ENCODE results near the gene PRSS50.

DNA sequence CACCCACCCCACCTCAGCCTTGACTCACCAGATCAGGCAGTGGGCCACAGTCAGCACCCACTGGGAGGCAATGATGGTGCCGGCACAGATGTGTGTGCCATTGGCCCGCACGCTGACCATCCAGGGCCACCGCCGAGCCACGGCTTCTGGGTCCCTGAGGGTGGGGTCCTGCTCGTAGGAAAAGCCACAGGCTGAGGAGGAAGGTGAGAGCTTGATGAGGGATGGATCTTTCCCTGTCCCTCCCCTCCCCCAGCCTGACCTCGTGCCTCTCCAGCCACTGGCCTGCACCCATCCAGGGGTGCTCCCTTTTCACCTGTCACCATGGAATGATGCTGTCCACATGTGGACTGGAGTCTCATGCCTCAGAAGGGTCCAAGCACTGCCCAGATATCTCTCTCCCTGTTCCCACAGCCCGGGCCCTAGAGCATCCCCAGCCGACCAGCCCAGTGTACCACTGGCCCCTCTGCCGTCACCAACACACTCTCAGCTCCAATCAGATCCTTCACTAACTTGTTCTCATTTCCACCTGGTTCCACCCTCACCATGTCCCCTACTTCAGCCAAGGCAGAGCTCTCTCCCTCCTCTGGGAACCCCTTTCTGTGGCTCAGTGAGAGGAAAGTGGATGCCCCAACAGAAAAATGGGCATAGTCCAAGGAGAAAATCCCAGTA, 2.0 kb downstream of the PRSS50 start:
- TF ChIP-seq CTCF (IDR thresholded peaks at IDR 0.05; ENCODE audit: extremely low read depth in 1 of 2, insufficient read depth in 1 of 2, low read depth in 1 of 2, low read length in 2 of 2) = no peak
- TF ChIP-seq POLR2A (IDR thresholded peaks at IDR 0.05; ENCODE audit: low read depth, low read length) = no peak
- no peak for TF ChIP-seq POLR2AphosphoS5 (IDR thresholded peaks at IDR 0.05; ENCODE audit: insufficient read depth, low read depth, low read length)
- no peak for TF ChIP-seq EZH2 (IDR thresholded peaks at IDR 0.05; ENCODE audit: borderline replicate concordance, low read depth, low read length, severe bottlenecking)
- TF ChIP-seq GATA2 (IDR thresholded peaks at IDR 0.05; ENCODE audit: insufficient read depth, insufficient read length, low read depth, low read length) = no peak
- no peak for TF ChIP-seq FOS (IDR thresholded peaks at IDR 0.05; ENCODE audit: borderline replicate concordance, insufficient read depth, low read length)

All from endothelial cell of umbilical vein (primary cell).